H1 (cell line): ENCODE data around the gene BCAS3.

Experiments used
- EZH2 ChIP-seq: fragments of 200-600 bp; sonication (generic); IDR thresholded peaks from 2 replicates; pipeline ENCODE4 v1.7.1; 2012; ENCODE audit warnings: low read depth, mild to moderate bottlenecking, moderate library complexity, low read length, inconsistent platforms; ENCODE audit not compliant: severe bottlenecking
- RBBP5 ChIP-seq: IDR thresholded peaks from 2 replicates; pipeline ENCODE4 v1.7.1; 2012; ENCODE audit warnings: low read depth, mild to moderate bottlenecking, inconsistent platforms, low read length, moderate library complexity, borderline replicate concordance

- TF ChIP-seq EZH2 (no peak), RBBP5 (no peak)
Measured at GRCh38 chr17:61326330-61326729, 648.7 kb downstream of the BCAS3 start.
